ENCODE data around the gene SYT15. TPM values are rescaled to one million over a fixed set of nuclear protein-coding genes. Genes with fewer than 3 reads are reported as not detected.

Gene SYT15
- total RNA-seq, 1 experiment from 2014 or later = 1.6 TPM

GRCh38 chr10:46545861-46546590 lies 32.9 kb upstream of the SYT15 start (continued):
- TF ChIP-seq, protein P1, sequence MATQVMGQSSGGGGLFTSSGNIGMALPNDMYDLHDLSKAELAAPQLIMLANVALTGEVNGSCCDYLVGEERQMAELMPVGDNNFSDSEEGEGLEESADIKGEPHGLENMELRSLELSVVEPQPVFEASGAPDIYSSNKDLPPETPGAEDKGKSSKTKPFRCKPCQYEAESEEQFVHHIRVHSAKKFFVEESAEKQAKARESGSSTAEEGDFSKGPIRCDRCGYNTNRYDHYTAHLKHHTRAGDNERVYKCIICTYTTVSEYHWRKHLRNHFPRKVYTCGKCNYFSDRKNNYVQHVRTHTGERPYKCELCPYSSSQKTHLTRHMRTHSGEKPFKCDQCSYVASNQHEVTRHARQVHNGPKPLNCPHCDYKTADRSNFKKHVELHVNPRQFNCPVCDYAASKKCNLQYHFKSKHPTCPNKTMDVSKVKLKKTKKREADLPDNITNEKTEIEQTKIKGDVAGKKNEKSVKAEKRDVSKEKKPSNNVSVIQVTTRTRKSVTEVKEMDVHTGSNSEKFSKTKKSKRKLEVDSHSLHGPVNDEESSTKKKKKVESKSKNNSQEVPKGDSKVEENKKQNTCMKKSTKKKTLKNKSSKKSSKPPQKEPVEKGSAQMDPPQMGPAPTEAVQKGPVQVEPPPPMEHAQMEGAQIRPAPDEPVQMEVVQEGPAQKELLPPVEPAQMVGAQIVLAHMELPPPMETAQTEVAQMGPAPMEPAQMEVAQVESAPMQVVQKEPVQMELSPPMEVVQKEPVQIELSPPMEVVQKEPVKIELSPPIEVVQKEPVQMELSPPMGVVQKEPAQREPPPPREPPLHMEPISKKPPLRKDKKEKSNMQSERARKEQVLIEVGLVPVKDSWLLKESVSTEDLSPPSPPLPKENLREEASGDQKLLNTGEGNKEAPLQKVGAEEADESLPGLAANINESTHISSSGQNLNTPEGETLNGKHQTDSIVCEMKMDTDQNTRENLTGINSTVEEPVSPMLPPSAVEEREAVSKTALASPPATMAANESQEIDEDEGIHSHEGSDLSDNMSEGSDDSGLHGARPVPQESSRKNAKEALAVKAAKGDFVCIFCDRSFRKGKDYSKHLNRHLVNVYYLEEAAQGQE (IDR thresholded peaks at IDR 0.05; ENCODE audit: low read depth) = no peak

DNA sequence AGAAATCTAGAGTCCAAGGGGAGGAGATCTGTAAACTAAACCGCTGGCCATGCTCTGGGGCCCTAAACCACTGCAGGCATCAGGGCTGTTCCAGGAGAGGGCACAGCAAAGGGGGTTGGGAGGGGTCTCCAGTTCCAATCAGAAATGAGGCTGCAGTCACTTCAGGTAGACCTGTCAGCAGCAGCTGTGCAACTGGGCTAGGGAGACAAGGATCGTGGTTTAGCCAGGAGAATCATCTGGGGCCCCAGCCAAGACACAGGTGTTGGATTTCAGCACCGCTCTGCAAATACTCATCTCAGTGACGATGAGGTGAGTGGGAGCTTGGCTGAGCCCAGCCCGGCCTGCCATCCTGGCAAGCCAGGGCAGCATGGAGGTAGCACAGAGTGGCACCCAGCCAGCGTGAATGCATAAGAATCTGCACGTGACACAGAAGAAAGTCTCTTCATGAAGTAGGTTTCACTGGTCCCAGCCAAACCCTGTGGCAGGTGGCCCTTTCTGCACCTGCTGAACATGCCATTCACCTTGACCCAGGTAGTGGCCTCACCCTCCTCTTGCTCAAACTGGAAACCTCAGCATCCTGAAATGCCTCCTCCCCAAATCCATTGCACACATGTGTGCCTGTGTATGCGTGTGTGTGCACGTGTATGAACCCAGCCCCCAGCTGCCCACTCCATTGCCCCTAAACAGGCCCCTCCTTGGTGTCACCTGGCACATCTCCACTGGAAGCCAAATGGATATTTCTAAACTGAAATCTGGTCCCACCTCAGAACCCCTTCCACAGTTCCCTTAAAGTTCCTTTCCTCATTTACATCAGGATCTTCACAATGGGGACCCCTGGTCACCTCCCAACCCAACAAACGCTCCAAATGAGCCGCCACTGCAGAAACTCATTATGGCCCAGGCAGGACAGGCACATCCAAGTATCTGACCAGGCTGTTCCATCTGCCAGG lies 32.1 kb upstream of the SYT15 start:
- no peak for TF ChIP-seq CEBPB (IDR thresholded peaks at IDR 0.05; ENCODE audit: low read depth)
- no peak for TF ChIP-seq ZFX (IDR thresholded peaks at IDR 0.05)
- TF ChIP-seq ZNF274 (IDR thresholded peaks at IDR 0.05; ENCODE audit: low read depth, low read length) = no peak
- TF ChIP-seq SIN3A (IDR thresholded peaks at IDR 0.05; ENCODE audit: low read depth) = no peak
- TF ChIP-seq ELF1 (IDR thresholded peaks at IDR 0.05; ENCODE audit: borderline replicate concordance, low read depth) = no peak
- no peak for TF ChIP-seq JUND (IDR thresholded peaks at IDR 0.05)
- TF ChIP-seq POLR2A (IDR thresholded peaks at IDR 0.05; ENCODE audit: borderline replicate concordance, extremely low read depth, insufficient read depth, insufficient read length) = no peak
- TF ChIP-seq MAX (IDR thresholded peaks at IDR 0.05) = no peak
- POLR2A ChIA-PET = no interaction called here

More for the DNA sequence above, 32.1 kb upstream of the SYT15 start:
- no peaks in the 10 kb centered on the region for H3K79me2 ChIP-seq (ENCODE audit: insufficient read depth, low read length)
- H3K4me3 ChIP-seq (replicated peaks in 1 of 2; ENCODE audit: low read depth in 1 of 2, low read length in 2 of 2) = no peak overlapping the region
- no peaks in the 10 kb centered on the region for H3K27me3 ChIP-seq (ENCODE audit: insufficient read depth, low read length)
- no peak overlapping the region for H3K27ac ChIP-seq (ENCODE audit: low read depth, low read length)
- DNase-seq (ENCODE audit: low read depth, low spot score) = no peak
- ChIA-PET CTCF (no interaction called here), RAD21 (ENCODE audit: low non-redundant PET in 1 of 2, low total read pairs in 2 of 2, uncharacterized antibody in 2 of 2, unreplicated experiment in 2 of 2) (no interaction called here)
- intact Hi-C loops (cut with micrococcal nuclease) = no loop called here
- ATAC-seq = no peak
- no peaks in the 10 kb centered on the region for H4K20me1 ChIP-seq (ENCODE audit: insufficient read depth)
- no peaks in the 10 kb centered on the region for H3K9me2 ChIP-seq (ENCODE audit: insufficient read depth)
- H3K9me3 ChIP-seq (ENCODE audit: control insufficient read depth in 1 of 2, insufficient read depth in 1 of 2, low read depth in 1 of 2, low read length in 2 of 2) = no peaks in the 10 kb centered on the region
- no peak overlapping the region for H2AFZ ChIP-seq (ENCODE audit: low read depth, low read length, poor library complexity, severe bottlenecking)
- no TSS peak for BruUV-seq (replicated peaks)
- no peak overlapping the region for H3K4me2 ChIP-seq (ENCODE audit: low read length)
- H3K9ac ChIP-seq (ENCODE audit: low read length) = no peak overlapping the region
- no peaks in the 10 kb centered on the region for H3K36me3 ChIP-seq (ENCODE audit: control insufficient read depth in 1 of 2, insufficient read depth in 2 of 2, low read length in 2 of 2)
- H3K4me1 ChIP-seq (ENCODE audit: control insufficient read depth in 1 of 2, insufficient read depth in 2 of 2, low read length in 2 of 2) = no peaks in the 10 kb centered on the region

Measured in HCT116 (cell line).